WERI-Rb-1 (cell line): ENCODE data around the gene AGAP1.

Experiments
- DNase-seq: peaks from one replicate; pipeline ENCODE4 v3.0.0-alpha.2; 2020
- H3K27ac ChIP-seq: fragments of 250-450 bp; sonication (Bioruptor Pico); 2 replicates; pipeline ENCODE4 v1.5.1; 2020; ENCODE audit warnings: mild to moderate bottlenecking, moderate library complexity
- H3K27me3 ChIP-seq: fragments of 250-450 bp; sonication (Bioruptor Pico); 2 replicates; pipeline ENCODE4 v1.5.1; 2021; ENCODE audit warnings: mild to moderate bottlenecking, low read depth, moderate library complexity; ENCODE audit not compliant: insufficient read depth, severe bottlenecking
- H3K36me3 ChIP-seq: fragments of 250-450 bp; sonication (Bioruptor Pico); 2 replicates; pipeline ENCODE4 v1.5.1; 2020; ENCODE audit warnings: mild to moderate bottlenecking, moderate library complexity
- H3K4me3 ChIP-seq: 2 replicates; pipeline ENCODE4 v1.5.1; 2011; ENCODE audit warnings: low read depth, mild to moderate bottlenecking, control low read depth, low read length
- H3K9me3 ChIP-seq: fragments of 250-450 bp; sonication (Bioruptor Pico); 2 replicates; pipeline ENCODE4 v1.5.1; 2021; ENCODE audit warnings: mild to moderate bottlenecking, moderate library complexity; ENCODE audit not compliant: severe bottlenecking
- CTCF ChIP-seq: IDR thresholded peaks from 2 replicates; pipeline ENCODE4 v1.5.1; 2011; ENCODE audit warnings: low read depth, mild to moderate bottlenecking, control low read depth, inconsistent platforms, low read length

Gene AGAP1

GRCh38 chr2:235573331-235574221, 79.7 kb downstream of the AGAP1 start:
- Histone ChIP-seq H3K4me3 (no peak overlapping the region), H3K9me3 (no peaks in the 10 kb centered on the region), H3K27me3 (peaks cover 22% of the 10 kb centered on the region), H3K36me3 (no peaks in the 10 kb centered on the region), H3K27ac (no peak overlapping the region)
- no peak for TF ChIP-seq CTCF
- DNase-seq = no peak

DNA sequence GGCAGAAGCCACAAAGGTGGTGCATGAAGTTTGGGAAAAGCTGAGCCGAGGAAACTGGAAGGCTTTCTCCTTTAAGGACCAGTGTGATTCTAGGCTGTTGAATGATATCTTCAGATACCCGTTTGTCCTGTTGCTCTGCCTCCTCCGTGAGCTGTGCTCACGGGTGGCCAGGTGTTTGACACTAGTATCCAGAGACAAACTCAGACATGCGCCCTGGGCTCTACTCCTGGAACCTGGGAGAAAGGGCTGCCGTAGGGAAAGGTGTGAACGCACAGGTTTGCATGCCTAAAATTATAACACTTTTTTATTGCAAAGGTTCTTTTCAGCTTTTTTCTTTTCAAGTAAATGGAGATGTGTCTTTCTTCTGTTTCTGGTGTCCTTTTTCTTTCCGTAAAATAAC, 81.6 kb downstream of the AGAP1 start:
- no peak for DNase-seq
- TF ChIP-seq CTCF = no peak
- H3K4me3 ChIP-seq = no peak overlapping the region
- H3K27me3 ChIP-seq = peaks cover 22% of the 10 kb centered on the region
- H3K9me3 ChIP-seq = no peaks in the 10 kb centered on the region
- H3K36me3 ChIP-seq = no peaks in the 10 kb centered on the region
- H3K27ac ChIP-seq = no peak overlapping the region

DNA sequence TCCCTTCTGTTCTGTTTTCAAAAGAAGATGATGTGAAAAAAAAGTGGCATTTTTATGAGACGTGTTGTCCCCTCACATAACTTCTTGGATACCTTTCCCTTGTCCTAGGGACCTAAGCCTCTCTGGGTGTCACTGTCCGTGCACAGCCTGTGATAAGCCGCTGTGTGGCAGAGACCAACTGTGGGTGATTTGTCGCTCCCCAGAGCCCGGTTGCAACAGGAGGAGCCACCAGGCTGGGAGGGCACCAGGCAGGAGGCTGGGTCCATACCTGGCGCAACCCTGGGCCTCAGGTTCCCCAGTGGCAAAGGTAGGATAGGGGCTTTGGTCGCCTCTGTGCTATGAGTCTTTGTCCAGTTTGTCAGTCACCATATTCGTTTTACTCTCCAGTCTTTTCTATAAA, 82.1 kb downstream of the AGAP1 start:
- Histone ChIP-seq H3K4me3 (no peak overlapping the region), H3K27me3 (peaks cover 22% of the 10 kb centered on the region), H3K27ac (no peak overlapping the region), H3K9me3 (no peaks in the 10 kb centered on the region), H3K36me3 (no peaks in the 10 kb centered on the region)
- no peak for DNase-seq
- TF ChIP-seq CTCF = no peak

- no peak for DNase-seq
- Histone ChIP-seq H3K27me3 (peaks cover 19% of the 10 kb centered on the region), H3K4me3 (no peak overlapping the region), H3K9me3 (no peaks in the 10 kb centered on the region), H3K27ac (no peak overlapping the region), H3K36me3 (no peaks in the 10 kb centered on the region)
- TF ChIP-seq CTCF = no peak
Observed at GRCh38 chr2:235576337-235576910, 82.6 kb downstream of the AGAP1 start.

- DNase-seq = no peak
- Histone ChIP-seq H3K9me3 (no peaks in the 10 kb centered on the region), H3K4me3 (no peak overlapping the region), H3K27ac (no peak overlapping the region), H3K27me3 (peaks cover 17% of the 10 kb centered on the region), H3K36me3 (no peaks in the 10 kb centered on the region)
- TF ChIP-seq CTCF = no peak
Observed at GRCh38 chr2:235577404-235578330, 83.8 kb downstream of the AGAP1 start.
